Measurements from ENCODE around the gene MIF. TPM values are rescaled to one million over a fixed set of nuclear protein-coding genes. Genes with fewer than 3 reads are reported as not detected.

Gene MIF
- total RNA-seq, 2 donors from 2014 or later = 176 to 273 TPM

- no peak for DNase-seq (ENCODE audit: low spot score)
- Histone ChIP-seq H3K36me3 (no peaks in the 10 kb centered on the region), H3K27me3 (no peaks in the 10 kb centered on the region), H3K27ac (no peak overlapping the region), H3K9me3 (no peaks in the 10 kb centered on the region), H3K4me3 (no peak overlapping the region), H3K4me1 (peaks cover 0 to 16% of the 10 kb centered on the region in 2 donors)
- TF ChIP-seq CTCF (IDR thresholded peaks at IDR 0.05) = no peak
Measured at GRCh38 chr22:23909296-23909898, 15.2 kb downstream of the MIF start.

- DNase-seq (ENCODE audit: low spot score) = no peak
- Histone ChIP-seq H3K9me3 (no peaks in the 10 kb centered on the region), H3K27ac (no peak overlapping the region), H3K4me3 (no peak overlapping the region), H3K36me3 (no peaks in the 10 kb centered on the region), H3K4me1 (peaks cover 0 to 16% of the 10 kb centered on the region in 2 donors), H3K27me3 (no peaks in the 10 kb centered on the region)
- TF ChIP-seq CTCF (IDR thresholded peaks at IDR 0.05) = no peak
Measured at GRCh38 chr22:23910496-23911190, 16.5 kb downstream of the MIF start.

- Histone ChIP-seq H3K9me3 (no peaks in the 10 kb centered on the region), H3K36me3 (no peaks in the 10 kb centered on the region), H3K4me1 (peaks cover 0 to 16% of the 10 kb centered on the region in 2 donors), H3K27ac (no peak overlapping the region), H3K27me3 (no peaks in the 10 kb centered on the region), H3K4me3 (no peak overlapping the region)
- no peak for TF ChIP-seq CTCF (IDR thresholded peaks at IDR 0.05)
- no peak for DNase-seq (ENCODE audit: low spot score)
Measured at GRCh38 chr22:23911318-23911980, 17.3 kb downstream of the MIF start.

- Histone ChIP-seq H3K9me3 (no peaks in the 10 kb centered on the region), H3K27me3 (no peaks in the 10 kb centered on the region), H3K4me1 (peaks cover 0 to 16% of the 10 kb centered on the region in 2 donors), H3K4me3 (no peak overlapping the region), H3K36me3 (no peaks in the 10 kb centered on the region), H3K27ac (no peak overlapping the region)
- no peak for TF ChIP-seq CTCF (IDR thresholded peaks at IDR 0.05)
- peak; percentile 18 for DNase-seq (ENCODE audit: low spot score)
Measured at GRCh38 chr22:23912293-23912903, 18.2 kb downstream of the MIF start.

GRCh38 chr22:23913306-23913660, 19.1 kb downstream of the MIF start:
- peak overlapping the region; percentile 46 to 60 for H3K4me3 ChIP-seq
- peak overlapping the region; percentile 78 to 85 for H3K27ac ChIP-seq
- no peaks in the 10 kb centered on the region for H3K9me3 ChIP-seq
- peaks cover 0 to 16% of the 10 kb centered on the region in 2 donors for H3K4me1 ChIP-seq
- H3K36me3 ChIP-seq = no peaks in the 10 kb centered on the region
- no peak for TF ChIP-seq CTCF (IDR thresholded peaks at IDR 0.05)
- DNase-seq (ENCODE audit: low spot score) = peak; percentile 51
- H3K27me3 ChIP-seq = no peaks in the 10 kb centered on the region

Data from right atrium auricular region (tissue), 2 donors.